Keratinocyte (primary cell): ENCODE results near the gene EMILIN1. TPM values are rescaled to one million over a fixed set of nuclear protein-coding genes. Genes with fewer than 3 reads are reported as not detected.

ENCODE experiments used
- DNase-seq: peaks from one replicate; pipeline ENCODE4 v3.0.0-alpha.2; 2011; ENCODE audit warnings: low read depth, missing footprints, low spot score
- FAIRE-seq: peaks from 2 replicates; lab custom pipeline; 2011; peaks lifted over from hg19 to GRCh38; lab: Jason Lieb, UNC
- H2AFZ ChIP-seq: 2 replicates; pipeline ENCODE4 v1.6.0; 2012; ENCODE audit warnings: low read length, control low read depth, inconsistent platforms; ENCODE audit not compliant: control insufficient read depth
- H3K27ac ChIP-seq: 2 replicates; pipeline ENCODE4 v1.5.1; 2011; ENCODE audit warnings: low read length; ENCODE audit not compliant: control insufficient read depth, insufficient read depth
- H3K27me3 ChIP-seq: 3 replicates; pipeline ENCODE4 v1.6.0; 2011; ENCODE audit warnings: low read length; ENCODE audit not compliant: control insufficient read depth, insufficient read depth; ENCODE audit errors: extremely low read depth
- H3K36me3 ChIP-seq, 2 experiments: 2 replicates in 1 of 2; 3 replicates in 1 of 2; pipeline ENCODE4 v1.5.1; 2011; ENCODE audit warnings: low read length in 2 of 2, mild to moderate bottlenecking in 1 of 2; ENCODE audit not compliant: control insufficient read depth in 2 of 2, insufficient read depth in 2 of 2; ENCODE audit errors: extremely low read depth in 1 of 2
- H3K4me1 ChIP-seq: 3 replicates; pipeline ENCODE4 v1.5.1; 2011; ENCODE audit warnings: low read length; ENCODE audit not compliant: control insufficient read depth, insufficient read depth; ENCODE audit errors: extremely low read depth
- H3K4me2 ChIP-seq: 3 replicates; pipeline ENCODE4 v1.6.0; 2011; ENCODE audit warnings: low read depth, low read length; ENCODE audit not compliant: control insufficient read depth, insufficient read depth; ENCODE audit errors: extremely low read depth
- H3K4me3 ChIP-seq, 3 experiments: fragments of 200-600 bp in 1 of 3; sonication (generic) in 1 of 3; 2 replicates in 2 of 3; 3 replicates in 1 of 3; pipeline ENCODE4 v1.5.1; 2011 to 2016; ENCODE audit warnings: low read length in 3 of 3, mild to moderate bottlenecking in 3 of 3, control low read depth in 2 of 3, inconsistent platforms in 1 of 3, low read depth in 1 of 3, mixed read lengths in 1 of 3, mixed run types in 1 of 3, moderate library complexity in 1 of 3; ENCODE audit not compliant: control insufficient read depth in 2 of 3, insufficient read depth in 2 of 3; ENCODE audit errors: extremely low read depth in 1 of 3
- H3K79me2 ChIP-seq: 2 replicates; pipeline ENCODE4 v1.6.0; 2012; ENCODE audit warnings: low read length; ENCODE audit not compliant: control insufficient read depth, insufficient read depth
- H3K9ac ChIP-seq: 3 replicates; pipeline ENCODE4 v1.6.0; 2011; ENCODE audit warnings: low read length; ENCODE audit not compliant: control insufficient read depth, insufficient read depth; ENCODE audit errors: extremely low read depth
- H3K9me1 ChIP-seq: 3 replicates; pipeline ENCODE4 v1.6.0; 2011; ENCODE audit warnings: low read length; ENCODE audit not compliant: control insufficient read depth, insufficient read depth; ENCODE audit errors: extremely low read depth
- H3K9me3 ChIP-seq: 2 replicates; pipeline ENCODE4 v1.5.1; 2012; ENCODE audit warnings: low read depth, low read length; ENCODE audit not compliant: control insufficient read depth
- H4K20me1 ChIP-seq: 3 replicates; pipeline ENCODE4 v1.6.0; 2011; ENCODE audit warnings: low read length; ENCODE audit not compliant: control insufficient read depth, insufficient read depth; ENCODE audit errors: extremely low read depth
- CTCF ChIP-seq, 3 experiments: IDR thresholded peaks in 1 of 3; conservative IDR thresholded peaks in 1 of 3; optimal IDR thresholded peaks in 1 of 3; 2 replicates in 2 of 3; 3 replicates in 1 of 3; pipeline versions ENCODE3 to v1.5.1; 2011; ENCODE audit warnings: low read length in 3 of 3, mild to moderate bottlenecking in 3 of 3, moderate library complexity in 2 of 3, control low read depth in 1 of 3, inconsistent platforms in 1 of 3; ENCODE audit not compliant: insufficient read depth in 2 of 3; ENCODE audit errors: extremely low read depth in 1 of 3
- EZH2 ChIP-seq: IDR thresholded peaks from one replicate; pipeline ENCODE4 v1.6.1; 2012; ENCODE audit warnings: inconsistent platforms, mild to moderate bottlenecking, low read length, moderate library complexity
- dilution Hi-C: fragments of 300-500 bp; cut with MboI; formaldehyde crosslinking; loops from one replicate; pipeline ENCODE4 v1.7.0; 2020; ENCODE audit warnings: low sequenced_read_pairs; ENCODE audit not compliant: extremely low pct_ligation_motif_present
- polyA plus RNA-seq, 5 experiments: library from polyadenylated mRNA; depleted of rRNA in 3 of 5; stranded (reverse) in 3 of 5; stranded (forward) in 1 of 5; unstranded in 1 of 5; fragments of >200 nt; gene quantifications; 1 replicate in 1 of 5; 2 replicates in 3 of 5; 3 replicates in 1 of 5; pipeline versions ENCODE4 v1.2.1 to v1.2.3, GENCODE V29; 2011 to 2012; ENCODE audit warnings: missing spikeins in 2 of 5, low read depth in 1 of 5, low replicate concordance in 1 of 5

EMILIN1 gene
- polyA plus RNA-seq, 1 donor (not counting 4 experiments of a cell fraction or from before 2014, with no cell fraction given), result 0.03 TPM

- Histone ChIP-seq H3K36me3 (peaks cover 26 to 29% of the 10 kb centered on the region in 2 experiments), H3K4me2 (peak within 1 kb of the TSS; percentile 93), H3K4me1 (peaks cover 10% of the 10 kb centered on the region), H3K9me3 (no peaks in the 10 kb centered on the region), H2AFZ (peak within 1 kb of the TSS; percentile 94), H3K27ac (peak within 1 kb of the TSS; percentile 70), H3K27me3 (no peaks in the 10 kb centered on the region), H3K9ac (peak within 1 kb of the TSS; percentile 93), H3K9me1 (no peaks in the 10 kb centered on the region), H3K4me3 (peak within 1 kb of the TSS; percentile 83 to 99 (median 87)), H4K20me1 (peaks cover 3% of the 10 kb centered on the region), H3K79me2 (peaks cover 40% of the 10 kb centered on the region)
- dilution Hi-C loops, result no loop called here
- TF ChIP-seq EZH2 (no peak), CTCF (optimal IDR thresholded peaks at IDR 0.05 in 1 of 3, IDR thresholded peaks at IDR 0.05 in 1 of 3, conservative IDR thresholded peaks at IDR 0.05 in 1 of 3; ENCODE audit: extremely low read depth in 1 of 3, insufficient read depth in 2 of 3, low read length in 3 of 3) (no peak)
- no peak for FAIRE-seq
- DNase-seq, result no peak
These were observed 45.7 kb upstream of the EMILIN1 start, which contains the start of gene TMEM214 for GRCh38 chr2:27032495-27033252. Gene TMEM214 (plus strand): TSS chr2:27032965. CDS start chr2:27033016, 51 bp downstream.

- H3K27me3 ChIP-seq, result no peaks in the 10 kb centered on the region
- H3K4me3 ChIP-seq, result peak overlapping the region; percentile 83 to 99 (median 87)
- H3K4me2 ChIP-seq, result peak overlapping the region; percentile 93
- TF ChIP-seq CTCF (optimal IDR thresholded peaks at IDR 0.05 in 1 of 3, IDR thresholded peaks at IDR 0.05 in 1 of 3, conservative IDR thresholded peaks at IDR 0.05 in 1 of 3; ENCODE audit: extremely low read depth in 1 of 3, insufficient read depth in 2 of 3, low read length in 3 of 3) (no peak), EZH2 (no peak)
- dilution Hi-C loops, result no loop called here
- H3K36me3 ChIP-seq, result peaks cover 31 to 32% of the 10 kb centered on the region in 2 experiments
- peak overlapping the region; percentile 70 for H3K27ac ChIP-seq
- FAIRE-seq, result no peak
- peaks cover 40% of the 10 kb centered on the region for H3K79me2 ChIP-seq
- H3K9me3 ChIP-seq, result no peaks in the 10 kb centered on the region
- H3K4me1 ChIP-seq, result peaks cover 10% of the 10 kb centered on the region
- DNase-seq, result no peak
- peak overlapping the region; percentile 65 for H2AFZ ChIP-seq
- H4K20me1 ChIP-seq, result peaks cover 3% of the 10 kb centered on the region
- H3K9me1 ChIP-seq, result no peaks in the 10 kb centered on the region
- peak overlapping the region; percentile 93 for H3K9ac ChIP-seq
These were observed 45.1 kb upstream of the EMILIN1 start for GRCh38 chr2:27033253-27033852.
